Liver (tissue), 9 donors: ENCODE results near the gene NYAP2. TPM values are rescaled to one million over a fixed set of nuclear protein-coding genes. Genes with fewer than 3 reads are reported as not detected.

Source experiments
- DNase-seq: peaks from one replicate; pipeline ENCODE4 v3.0.0-alpha.2; 2017; ENCODE audit warnings: low spot score
- H3K27ac ChIP-seq, 2 donors: one replicate each; pipeline ENCODE4 v1.7.0; 2013; ENCODE audit warnings: inconsistent platforms in 2 of 2, low read length in 2 of 2, control low read depth in 1 of 2, low read depth in 1 of 2, mild to moderate bottlenecking in 1 of 2
- H3K27me3 ChIP-seq, 4 donors: one replicate each; pipeline versions ENCODE4 v1.6.1 to v1.7.0; 2013; ENCODE audit warnings: low read length in 3 of 4, inconsistent platforms in 1 of 4, mild to moderate bottlenecking in 1 of 4, moderate library complexity in 1 of 4; ENCODE audit not compliant: control insufficient read depth in 4 of 4, insufficient read depth in 4 of 4
- H3K36me3 ChIP-seq, 4 donors: one replicate each; pipeline versions ENCODE4 v1.6.1 to v1.7.0; 2013; ENCODE audit warnings: low read length in 3 of 4, mild to moderate bottlenecking in 3 of 4, low read depth in 1 of 4, moderate library complexity in 1 of 4; ENCODE audit not compliant: control insufficient read depth in 4 of 4, insufficient read depth in 3 of 4
- H3K4me1 ChIP-seq, 4 donors: one replicate each; pipeline versions ENCODE4 v1.6.1 to v1.7.0; 2013; ENCODE audit warnings: low read length in 3 of 4, mild to moderate bottlenecking in 3 of 4, moderate library complexity in 1 of 4; ENCODE audit not compliant: control insufficient read depth in 4 of 4, insufficient read depth in 4 of 4
- H3K4me3 ChIP-seq, 3 donors: one replicate each; pipeline versions ENCODE4 v1.6.1 to v1.7.0; 2013; ENCODE audit warnings: low read length in 3 of 3, control low read depth in 1 of 3, low read depth in 1 of 3, mild to moderate bottlenecking in 1 of 3
- H3K9ac ChIP-seq, 2 donors: one replicate each; pipeline ENCODE4 v1.7.0; 2013; ENCODE audit warnings: low read length in 2 of 2, mild to moderate bottlenecking in 2 of 2, moderate library complexity in 2 of 2, control low read depth in 1 of 2, low read depth in 1 of 2
- H3K9me3 ChIP-seq, 4 donors: one replicate each; pipeline versions ENCODE4 v1.6.1 to v1.7.0; 2013; ENCODE audit warnings: low read length in 3 of 4; ENCODE audit not compliant: control insufficient read depth in 4 of 4
- ATF3 ChIP-seq: IDR thresholded peaks from 2 replicates; pipeline ENCODE4 v1.6.1; 2016; ENCODE audit warnings: antibody characterized with exemption
- CTCF ChIP-seq: fragments of 150-350 bp; IDR thresholded peaks from 2 replicates; pipeline ENCODE4 v1.5.1; 2017; ENCODE audit warnings: improper control_type of control experiment, low read depth, low read length; ENCODE audit not compliant: missing input control
- EGR1 ChIP-seq, 2 donors: IDR thresholded peaks; 2 replicates each; pipeline ENCODE4 v1.6.1; 2016 to 2018; ENCODE audit warnings: antibody characterized with exemption in 2 of 2, low read depth in 2 of 2
- FOXA1 ChIP-seq: IDR thresholded peaks from 2 replicates; pipeline ENCODE4 v1.6.1; 2016; ENCODE audit warnings: antibody characterized with exemption
- FOXA2 ChIP-seq: IDR thresholded peaks from 2 replicates; pipeline ENCODE4 v1.6.1; 2016; ENCODE audit warnings: antibody characterized with exemption
- GABPA ChIP-seq, 2 donors: IDR thresholded peaks in 1 of 2; conservative IDR thresholded peaks in 1 of 2; 2 replicates each; pipeline ENCODE4 v1.6.1; 2016; ENCODE audit warnings: antibody characterized with exemption in 2 of 2, mild to moderate bottlenecking in 1 of 2, moderate library complexity in 1 of 2
- HNF4A ChIP-seq, 2 donors: conservative IDR thresholded peaks; 2 replicates each; pipeline ENCODE4 v1.6.1; 2016; ENCODE audit warnings: antibody characterized with exemption in 2 of 2, mild to moderate bottlenecking in 2 of 2
- HNF4G ChIP-seq: IDR thresholded peaks from 2 replicates; pipeline ENCODE4 v1.6.1; 2016; ENCODE audit warnings: antibody characterized with exemption
- JUND ChIP-seq, 2 donors: IDR thresholded peaks; 2 replicates each; pipeline ENCODE4 v1.6.1; 2016; ENCODE audit warnings: antibody characterized with exemption in 2 of 2
- MAX ChIP-seq: IDR thresholded peaks from 2 replicates; pipeline ENCODE4 v1.6.1; 2016; ENCODE audit warnings: antibody characterized with exemption
- NR2F2 ChIP-seq: IDR thresholded peaks from 2 replicates; pipeline ENCODE4 v1.6.1; 2016; ENCODE audit warnings: antibody characterized with exemption
- RAD21 ChIP-seq, 2 donors: IDR thresholded peaks; 2 replicates each; pipeline ENCODE4 v1.6.1; 2016; ENCODE audit warnings: antibody characterized with exemption in 2 of 2, mild to moderate bottlenecking in 2 of 2
- REST ChIP-seq: IDR thresholded peaks from 2 replicates; pipeline ENCODE4 v1.6.1; 2016; ENCODE audit warnings: antibody characterized with exemption, mild to moderate bottlenecking
- RXRA ChIP-seq, 2 donors: IDR thresholded peaks; 2 replicates each; pipeline ENCODE4 v1.6.1; 2017 to 2018; ENCODE audit warnings: antibody characterized with exemption in 2 of 2, mild to moderate bottlenecking in 1 of 2
- SP1 ChIP-seq: IDR thresholded peaks from 2 replicates; pipeline ENCODE4 v1.6.1; 2018; ENCODE audit warnings: antibody characterized with exemption, mild to moderate bottlenecking
- TAF1 ChIP-seq: conservative IDR thresholded peaks from 2 replicates; pipeline ENCODE4 v1.6.1; 2016; ENCODE audit warnings: antibody characterized with exemption, mild to moderate bottlenecking
- YY1 ChIP-seq: IDR thresholded peaks from 2 replicates; pipeline ENCODE4 v1.6.1; 2016; ENCODE audit warnings: antibody characterized with exemption, mild to moderate bottlenecking
- ZBTB33 ChIP-seq: IDR thresholded peaks from 2 replicates; pipeline ENCODE4 v1.6.1; 2016; ENCODE audit warnings: antibody characterized with exemption
- WGBS: extraction: QIAGEN DNeasy Blood & Tissue Kit; methylation state at CpG from one replicate; pipeline ENCODE4 v1.1.7; 2013; 5-methylcytosine and 5-hydroxymethylcytosine counted together
- polyA plus RNA-seq, 2 donors: library from polyadenylated mRNA; stranded (reverse) in 1 of 2; unstranded in 1 of 2; fragments of 200-250 nt in 1 of 2; fragments of >200 nt in 1 of 2; fragmentation: Nextera tagmentation in 1 of 2; extraction: Ambion mirVana in 1 of 2; gene quantifications; one replicate each; pipeline versions ENCODE4 v1.2.1 to v1.2.3, GENCODE V29; 2013 to 2015
- total RNA-seq, 2 donors: library from RNA; depleted of rRNA; stranded (reverse); fragments of >200 nt; gene quantifications; one replicate each; pipeline ENCODE4 v1.2.3, GENCODE V29; 2014
- donor health status: healthy.
- donor health status: healthy.
- donor health status: healthy.
- donor health status: healthy.
- donor health status: healthy.

Gene NYAP2
- total and polyA plus RNA-seq, 4 donors: not detected

- H3K9ac ChIP-seq: no peak overlapping the region
- H3K4me1 ChIP-seq: no peaks in the 10 kb centered on the region
- H3K27ac ChIP-seq: no peak overlapping the region
- H3K36me3 ChIP-seq: no peaks in the 10 kb centered on the region
- TF ChIP-seq TAF1 (no peak), EGR1 (IDR thresholded peaks at IDR 0.05; ENCODE audit: low read depth in 2 of 2) (no peak), YY1 (no peak), FOXA1 (no peak)
- DNase-seq: no peak
- no peaks in the 10 kb centered on the region for H3K9me3 ChIP-seq
- no peaks in the 10 kb centered on the region for H3K27me3 ChIP-seq
- no peak overlapping the region for H3K4me3 ChIP-seq
These were observed 185.3 kb downstream of the NYAP2 start for GRCh38 chr2:225584796-225585195.

GRCh38 chr2:225590932-225591331 is 191.4 kb downstream of the NYAP2 start:
- WGBS: 74% methylated on average over 3 of the region's 3 CpGs
- no peak for TF ChIP-seq FOXA1
- TF ChIP-seq ATF3: no peak
- no peak for TF ChIP-seq FOXA2
- no peak for TF ChIP-seq NR2F2
- TF ChIP-seq ZBTB33: no peak
- no peak for TF ChIP-seq HNF4G
- Histone ChIP-seq H3K4me1 (no peaks in the 10 kb centered on the region), H3K36me3 (no peaks in the 10 kb centered on the region), H3K9me3 (no peaks in the 10 kb centered on the region), H3K4me3 (no peak overlapping the region), H3K27me3 (no peaks in the 10 kb centered on the region), H3K9ac (no peak overlapping the region), H3K27ac (no peak overlapping the region)
- DNase-seq: no peak

GRCh38 chr2:225597911-225598310 is 198.4 kb downstream of the NYAP2 start:
- no peak overlapping the region for H3K9ac ChIP-seq
- no peaks in the 10 kb centered on the region for H3K27me3 ChIP-seq
- H3K4me3 ChIP-seq: no peak overlapping the region
- TF ChIP-seq RXRA (IDR thresholded peaks at IDR 0.05): no peak
- no peak for TF ChIP-seq FOXA2
- TF ChIP-seq SP1: no peak
- TF ChIP-seq GABPA (IDR thresholded peaks at IDR 0.05 in 1 of 2, conservative IDR thresholded peaks at IDR 0.05 in 1 of 2): no peak
- TF ChIP-seq JUND (IDR thresholded peaks at IDR 0.05): no peak
- no peak for TF ChIP-seq TAF1
- no peak for TF ChIP-seq FOXA1
- no peak for TF ChIP-seq REST
- no peak for TF ChIP-seq MAX
- TF ChIP-seq CTCF: no peak
- TF ChIP-seq RAD21 (IDR thresholded peaks at IDR 0.05): no peak
- TF ChIP-seq YY1: no peak
- no peak for TF ChIP-seq ATF3
- TF ChIP-seq ZBTB33: no peak
- no peak for TF ChIP-seq HNF4A (conservative IDR thresholded peaks at IDR 0.05)
- no peaks in the 10 kb centered on the region for H3K36me3 ChIP-seq
- H3K27ac ChIP-seq: no peak overlapping the region
- 70% methylated on average over 4 of the region's 4 CpGs for WGBS
- no peaks in the 10 kb centered on the region for H3K4me1 ChIP-seq
- no peak for DNase-seq
- peaks cover 0 to 7% (median 2%) of the 10 kb centered on the region in 4 donors for H3K9me3 ChIP-seq
